ENCODE measurements around the gene GRID2.
"Not testable (repeated sequence)": the region's sequence is repeated elsewhere in the genome, so short reads cannot be mapped to it uniquely, and the experiment has no call there.

GRID2 gene

DNA sequence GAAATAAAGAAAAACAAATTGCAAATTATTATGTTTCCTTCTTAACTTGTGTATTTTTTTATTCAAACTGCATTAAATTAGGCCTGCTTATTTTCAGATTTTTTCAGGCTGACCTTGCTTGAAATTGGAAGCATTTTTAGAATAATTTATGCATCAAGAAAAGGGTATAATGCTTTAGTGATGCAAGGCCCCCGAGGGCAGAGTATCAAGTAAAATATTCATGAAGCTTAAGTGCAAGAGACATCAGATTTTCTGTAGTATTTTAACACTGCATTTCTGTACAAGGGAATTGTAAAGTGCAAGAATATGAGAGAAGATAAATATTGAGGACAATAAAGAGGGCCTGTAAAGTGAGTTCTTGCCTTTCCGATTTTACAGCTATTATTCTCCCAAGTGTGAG, 1039.0 kb downstream of the GRID2 start:
- no peak for ATAC-seq

DNA sequence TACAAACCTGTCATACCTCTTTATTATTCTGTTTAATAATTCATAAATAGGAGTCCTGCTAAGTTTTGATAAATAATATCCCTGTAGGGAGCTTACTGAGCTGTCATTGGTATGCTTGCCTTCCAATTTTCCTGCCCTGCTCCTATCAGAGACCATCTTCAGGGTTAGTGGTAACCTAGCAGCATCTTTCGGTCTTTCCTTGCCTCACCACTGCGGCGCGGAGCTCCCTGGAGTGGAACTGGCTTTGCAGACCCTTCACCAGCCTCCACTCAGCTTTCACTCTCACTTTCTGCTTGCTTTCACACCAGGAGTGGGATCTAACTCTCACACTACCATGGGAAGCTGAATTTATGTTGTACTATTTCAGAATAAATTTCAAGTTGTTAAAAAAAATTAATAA, 1043.1 kb downstream of the GRID2 start:
- no peak overlapping the region for H3K4me3 Mint-ChIP-seq
- ATAC-seq (no peak), DNase-seq (ENCODE audit: low spot score in 2 of 2) (no peak)
- no peaks in the 10 kb centered on the region for H3K36me3 Mint-ChIP-seq
- no peaks in the 10 kb centered on the region for H3K4me1 Mint-ChIP-seq
- H3K9me3 Mint-ChIP-seq = peaks cover 4% of the 10 kb centered on the region
- H3K27ac Mint-ChIP-seq = no peak overlapping the region

More for the DNA sequence above, 1039.0 kb downstream of the GRID2 start:
- Mint-ChIP-seq H3K9me3 (peaks cover 6% of the 10 kb centered on the region), H3K4me1 (no peaks in the 10 kb centered on the region), H3K4me3 (no peak overlapping the region), H3K36me3 (no peaks in the 10 kb centered on the region), H3K27ac (no peak overlapping the region)
- DNase-seq (ENCODE audit: low spot score in 2 of 2) = no peak

DNA sequence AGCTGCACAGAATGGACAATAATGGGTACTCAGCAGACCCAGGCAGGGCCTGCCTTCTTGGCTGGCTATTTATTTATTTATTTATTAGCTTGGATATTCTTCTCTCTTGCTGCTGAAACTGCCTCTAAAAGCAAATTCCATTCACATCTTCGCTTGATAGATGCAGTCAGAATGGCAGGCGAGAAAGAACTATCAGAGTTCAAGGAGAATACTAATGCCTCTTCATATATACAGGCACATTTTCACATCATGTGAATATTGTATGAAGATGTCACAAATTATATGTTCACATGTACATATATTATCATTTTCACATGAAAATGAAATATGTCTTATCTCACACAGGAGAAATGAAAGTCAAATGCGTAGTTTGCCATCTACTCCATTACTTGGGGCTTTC, 1045.1 kb downstream of the GRID2 start:
- no peak overlapping the region for H3K27ac Mint-ChIP-seq
- no peak for ATAC-seq

DNA sequence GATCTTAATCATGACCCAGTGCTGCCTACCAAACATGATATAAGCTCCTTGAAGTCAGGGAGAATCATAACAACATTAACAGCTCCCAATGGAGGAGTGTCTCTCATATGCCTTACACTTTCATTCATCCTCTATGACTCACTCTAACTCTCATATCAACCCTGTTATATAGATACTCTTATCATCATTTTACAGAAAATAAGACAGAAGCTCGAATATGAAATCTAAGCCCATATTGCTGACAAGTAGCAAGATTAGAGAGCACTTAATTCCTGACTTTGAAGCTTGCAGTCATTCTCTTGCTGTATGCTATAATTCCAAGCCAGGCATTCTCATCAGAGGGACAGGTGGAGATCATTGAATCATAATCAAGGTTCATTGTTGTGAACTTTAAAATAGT, 1048.1 kb downstream of the GRID2 start:
- no peak overlapping the region for H3K27ac Mint-ChIP-seq
- peaks cover 12% of the 10 kb centered on the region for H3K9me3 Mint-ChIP-seq

More for the DNA sequence above, 1045.1 kb downstream of the GRID2 start:
- no peak for DNase-seq (ENCODE audit: low spot score in 2 of 2)
- peaks cover 12% of the 10 kb centered on the region for H3K9me3 Mint-ChIP-seq
- no peaks in the 10 kb centered on the region for H3K4me1 Mint-ChIP-seq
- no peak overlapping the region for H3K4me3 Mint-ChIP-seq
- H3K36me3 Mint-ChIP-seq = no peaks in the 10 kb centered on the region

DNA sequence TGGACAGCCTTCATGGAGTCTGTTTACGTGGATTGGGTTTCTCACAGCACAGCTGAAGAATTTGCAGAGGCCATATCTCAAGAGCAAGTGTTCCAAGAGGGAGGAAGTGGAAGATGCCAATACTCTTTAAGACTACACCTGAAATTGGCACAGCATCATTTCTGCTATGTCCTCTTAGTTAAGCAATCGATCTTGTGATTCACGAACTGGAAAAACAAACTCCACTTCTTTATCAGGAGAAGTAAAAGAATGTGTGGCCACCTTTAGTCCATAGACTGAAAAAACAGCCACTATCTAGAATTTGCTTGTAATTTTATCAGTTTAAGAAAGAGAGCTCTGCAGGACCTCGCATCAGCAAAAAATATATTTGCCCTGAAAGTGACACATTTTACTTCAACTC, 1051.6 kb downstream of the GRID2 start:
- no peak overlapping the region for H3K4me3 Mint-ChIP-seq
- H3K27ac Mint-ChIP-seq = no peak overlapping the region
- H3K36me3 Mint-ChIP-seq = no peaks in the 10 kb centered on the region
- H3K4me1 Mint-ChIP-seq = no peaks in the 10 kb centered on the region
- ATAC-seq = no peak
- no peak for DNase-seq (ENCODE audit: low spot score in 2 of 2)
- peaks cover 15% of the 10 kb centered on the region for H3K9me3 Mint-ChIP-seq

More for the DNA sequence above, 1048.1 kb downstream of the GRID2 start:
- no peaks in the 10 kb centered on the region for H3K36me3 Mint-ChIP-seq
- ATAC-seq (no peak), DNase-seq (ENCODE audit: low spot score in 2 of 2) (no peak)
- H3K4me3 Mint-ChIP-seq = no peak overlapping the region
- no peaks in the 10 kb centered on the region for H3K4me1 Mint-ChIP-seq

DNA sequence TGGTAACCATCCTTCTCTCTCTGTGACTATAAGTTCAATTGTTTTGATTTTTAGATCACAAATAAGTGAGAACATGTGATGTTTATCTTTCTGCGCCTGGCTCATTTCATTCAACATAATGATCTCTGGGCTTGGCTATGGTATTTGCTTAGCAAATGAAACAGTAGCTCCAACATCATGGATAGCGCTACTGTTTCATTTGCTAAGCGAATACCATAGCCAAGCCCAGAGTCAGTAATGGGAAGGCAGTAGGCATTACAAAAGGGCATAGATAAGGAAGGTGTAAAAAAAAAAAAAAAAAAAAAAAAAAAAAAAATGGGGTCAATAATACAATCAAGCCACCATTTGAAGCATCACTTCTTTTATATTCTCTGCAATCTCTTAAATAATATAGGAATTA, 1055.8 kb downstream of the GRID2 start:
- Mint-ChIP-seq H3K36me3 (no peaks in the 10 kb centered on the region), H3K27ac (no peak overlapping the region), H3K4me3 (no peak overlapping the region), H3K4me1 (no peaks in the 10 kb centered on the region), H3K9me3 (peaks cover 3% of the 10 kb centered on the region)
- ATAC-seq (no peak), DNase-seq (ENCODE audit: low spot score in 2 of 2) (no peak)

DNA sequence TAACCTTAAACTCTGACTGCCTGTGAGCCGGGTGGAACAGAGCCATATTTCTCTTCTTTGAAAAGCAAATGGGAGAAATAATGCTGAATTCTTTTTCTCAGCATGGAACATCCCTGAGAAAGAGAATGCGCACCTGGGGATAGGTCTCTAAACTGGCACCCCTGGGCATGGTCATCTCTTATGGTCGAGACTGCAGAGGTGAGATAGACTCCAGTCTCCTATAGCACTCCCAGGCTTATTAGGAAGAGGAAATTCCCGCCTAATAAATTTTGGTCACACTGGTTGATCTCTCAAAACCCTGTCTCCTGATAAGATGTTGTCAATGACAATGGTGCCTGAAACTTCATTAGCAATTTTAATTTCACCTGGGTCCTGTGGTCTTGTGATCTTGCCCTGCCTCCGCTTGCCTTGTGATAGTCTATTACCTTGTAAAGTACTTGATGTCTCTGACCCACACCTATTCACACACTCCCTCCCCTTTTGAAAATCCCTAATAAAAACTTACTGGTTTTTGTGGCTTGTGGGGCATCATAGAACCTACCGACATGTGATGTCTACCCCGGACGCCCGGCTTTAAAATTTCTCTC, 1062.5 kb downstream of the GRID2 start:
- DNase-seq (ENCODE audit: low spot score in 2 of 2); ATAC-seq; H3K27ac Mint-ChIP-seq; H3K36me3 Mint-ChIP-seq; H3K4me3 Mint-ChIP-seq; H3K4me1 Mint-ChIP-seq: not testable (repeated sequence)
- peaks cover 12% of the 10 kb centered on the region for H3K9me3 Mint-ChIP-seq

DNA sequence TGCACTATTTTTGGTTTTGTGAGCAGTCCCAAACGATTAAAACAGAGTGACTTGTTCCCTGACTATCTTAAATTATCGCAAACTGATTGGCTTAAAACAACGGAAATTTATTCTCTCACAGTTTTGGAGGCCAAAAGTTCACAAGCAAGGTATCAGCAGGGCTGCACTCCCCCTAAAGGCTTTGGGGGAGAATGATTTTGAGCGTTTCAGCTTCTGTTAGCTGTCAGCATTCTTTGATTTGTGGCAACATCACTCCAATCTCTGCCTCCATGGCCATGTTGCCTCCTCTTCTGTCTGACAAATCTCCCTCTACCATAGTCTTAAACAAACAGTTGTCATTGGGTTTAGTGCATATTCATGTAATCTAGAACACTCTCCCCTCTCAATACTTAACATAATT, 1065.2 kb downstream of the GRID2 start:
- ATAC-seq (no peak), DNase-seq (ENCODE audit: low spot score in 2 of 2) (no peak)
- H3K4me1 Mint-ChIP-seq = no peaks in the 10 kb centered on the region
- H3K9me3 Mint-ChIP-seq = peaks cover 14% of the 10 kb centered on the region
- H3K27ac Mint-ChIP-seq = no peak overlapping the region
- no peaks in the 10 kb centered on the region for H3K36me3 Mint-ChIP-seq
- no peak overlapping the region for H3K4me3 Mint-ChIP-seq

DNA sequence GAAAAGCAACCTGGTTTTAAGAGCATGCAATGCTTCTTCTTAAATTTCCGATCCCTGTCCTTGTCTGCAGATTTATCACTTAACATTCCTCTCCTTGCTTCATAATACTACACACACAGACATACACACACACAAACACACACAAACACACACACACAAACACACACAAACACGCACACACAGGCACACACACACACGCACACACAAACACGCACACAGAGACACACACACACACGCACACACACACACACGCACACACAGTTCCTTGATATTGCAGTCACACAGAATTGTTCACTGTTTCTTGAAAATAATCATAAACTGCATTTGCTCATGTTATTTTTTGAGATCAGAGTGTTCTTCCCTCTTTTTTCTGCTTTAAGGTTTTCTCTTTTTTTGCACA, 1066.5 kb downstream of the GRID2 start:
- Mint-ChIP-seq H3K4me1 (no peaks in the 10 kb centered on the region), H3K4me3 (no peak overlapping the region), H3K36me3 (no peaks in the 10 kb centered on the region), H3K27ac (no peak overlapping the region), H3K9me3 (peaks cover 10% of the 10 kb centered on the region)
- ATAC-seq (no peak), DNase-seq (ENCODE audit: low spot score in 2 of 2) (no peak)

DNA sequence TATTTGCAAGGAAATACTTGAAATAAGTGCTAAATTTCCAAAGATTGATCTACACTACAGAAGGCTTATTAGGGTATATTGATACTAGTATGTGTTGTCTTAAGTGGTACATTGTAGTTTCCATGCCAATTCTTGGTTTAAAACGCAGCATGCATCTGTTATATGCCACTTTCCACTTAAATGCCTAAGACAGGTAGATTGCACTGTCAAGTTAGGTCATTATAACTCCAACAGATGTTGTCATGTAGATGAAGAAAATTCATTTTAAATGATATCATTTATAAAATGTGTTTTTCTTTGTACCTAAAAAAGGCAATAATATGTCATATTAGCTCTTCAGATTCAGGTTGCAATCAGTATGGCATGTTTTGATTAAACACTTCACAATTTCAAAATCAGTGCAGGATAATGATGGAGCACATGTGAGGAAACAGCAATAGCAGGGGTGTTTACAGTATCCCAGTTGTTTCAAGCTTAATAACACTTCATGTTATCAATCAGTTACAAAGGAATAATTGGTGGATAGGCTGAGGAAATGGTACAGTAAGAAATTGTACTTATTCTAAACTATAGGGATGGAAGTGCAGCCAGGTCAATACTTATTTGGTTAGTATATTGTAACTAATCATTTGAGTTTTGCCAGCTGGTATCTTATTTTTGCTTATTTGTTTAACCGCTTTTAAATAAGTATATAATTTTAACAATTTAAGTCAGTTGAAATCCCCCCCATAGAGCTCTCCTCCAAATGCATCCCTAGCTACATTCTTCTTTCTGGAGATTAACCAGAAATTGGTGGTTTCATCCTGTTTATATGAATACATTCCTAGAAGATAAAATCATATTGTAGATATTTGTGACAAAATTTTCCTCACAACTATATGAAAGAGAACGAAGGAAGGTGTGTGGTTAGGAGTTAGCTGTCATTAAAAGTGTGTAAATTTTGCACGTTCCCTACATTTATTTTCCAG, 1070.4 kb downstream of the GRID2 start:
- Mint-ChIP-seq H3K27ac (no peak overlapping the region), H3K36me3 (no peaks in the 10 kb centered on the region), H3K4me3 (no peak overlapping the region), H3K9me3 (peaks cover 13% of the 10 kb centered on the region), H3K4me1 (no peaks in the 10 kb centered on the region)
- ATAC-seq = no peak
- DNase-seq (ENCODE audit: low spot score in 2 of 2) = no peak

DNA sequence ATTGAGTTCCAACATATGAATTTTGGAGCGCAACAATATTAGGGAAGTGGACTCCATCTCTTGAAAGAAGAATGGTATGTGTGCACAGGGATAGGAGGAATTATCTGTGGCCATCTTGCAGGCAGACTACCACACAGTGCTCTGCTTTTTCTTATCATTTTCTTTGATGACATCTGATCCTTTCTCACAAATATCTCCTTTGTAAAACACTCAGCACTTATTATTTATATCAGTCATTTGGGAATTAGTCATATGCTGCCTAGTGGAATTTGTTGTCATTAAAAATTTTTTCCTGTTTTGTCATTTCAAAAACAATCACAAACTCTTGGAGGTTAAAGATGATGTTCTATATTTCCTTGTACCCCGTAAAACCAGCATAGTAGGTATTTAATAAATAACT, 1080.5 kb downstream of the GRID2 start:
- Mint-ChIP-seq H3K27ac (no peak overlapping the region), H3K4me1 (no peaks in the 10 kb centered on the region), H3K4me3 (no peak overlapping the region), H3K36me3 (no peaks in the 10 kb centered on the region), H3K9me3 (peaks cover 14% of the 10 kb centered on the region)
- DNase-seq (ENCODE audit: low spot score in 2 of 2) = no peak
- no peak for ATAC-seq

DNA sequence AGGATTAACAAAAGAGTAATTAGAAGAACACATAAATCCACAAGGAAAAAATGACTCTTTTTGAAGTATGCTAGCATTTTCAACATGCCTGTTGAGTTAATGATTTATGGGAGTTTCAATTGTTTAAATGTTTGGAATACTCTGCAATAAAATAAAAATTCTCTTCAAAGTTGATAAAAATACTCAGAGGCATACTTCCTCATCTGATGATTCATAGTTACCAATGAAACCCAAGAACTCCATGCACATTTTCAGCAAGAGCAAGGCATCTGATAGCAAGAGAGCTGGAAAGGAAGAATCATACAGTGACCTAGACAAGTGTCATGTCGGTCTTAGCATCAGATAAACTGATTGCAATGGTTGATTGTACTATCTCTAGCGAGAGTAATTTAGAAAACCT, 1081.1 kb downstream of the GRID2 start:
- ATAC-seq (no peak), DNase-seq (ENCODE audit: low spot score in 2 of 2) (no peak)
- H3K36me3 Mint-ChIP-seq = no peaks in the 10 kb centered on the region
- peaks cover 14% of the 10 kb centered on the region for H3K9me3 Mint-ChIP-seq
- H3K4me3 Mint-ChIP-seq = no peak overlapping the region
- no peak overlapping the region for H3K27ac Mint-ChIP-seq
- no peaks in the 10 kb centered on the region for H3K4me1 Mint-ChIP-seq

DNA sequence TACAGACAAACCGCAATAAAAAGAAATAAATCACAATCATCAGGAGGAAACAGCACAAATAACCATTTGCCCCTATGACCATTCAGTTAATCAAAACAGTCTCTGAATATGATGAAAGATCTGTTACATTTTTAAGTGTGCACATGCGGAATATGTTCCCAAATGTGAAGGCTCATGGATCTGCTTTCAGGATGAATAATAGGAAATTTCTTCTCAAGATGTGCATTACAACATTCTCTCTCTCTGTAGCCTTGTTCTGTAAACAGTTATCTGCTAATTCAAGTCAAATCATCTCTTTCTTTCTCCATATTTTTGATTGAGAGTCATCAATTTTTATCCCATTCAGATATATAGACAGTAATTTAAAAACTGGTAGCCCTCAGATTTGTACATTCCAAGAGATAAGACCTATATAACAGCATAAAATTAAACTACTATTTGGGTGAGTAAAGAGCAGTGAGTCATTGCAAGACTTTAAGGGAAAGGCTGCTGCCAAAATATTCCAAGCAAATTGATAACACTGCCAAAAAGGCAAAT, 1090.8 kb downstream of the GRID2 start:
- no peak overlapping the region for H3K27ac Mint-ChIP-seq
- DNase-seq (ENCODE audit: low spot score in 2 of 2) = no peak
- no peaks in the 10 kb centered on the region for H3K36me3 Mint-ChIP-seq
- ATAC-seq = no peak
- peaks cover 9% of the 10 kb centered on the region for H3K9me3 Mint-ChIP-seq
- no peaks in the 10 kb centered on the region for H3K4me1 Mint-ChIP-seq
- no peak overlapping the region for H3K4me3 Mint-ChIP-seq

DNA sequence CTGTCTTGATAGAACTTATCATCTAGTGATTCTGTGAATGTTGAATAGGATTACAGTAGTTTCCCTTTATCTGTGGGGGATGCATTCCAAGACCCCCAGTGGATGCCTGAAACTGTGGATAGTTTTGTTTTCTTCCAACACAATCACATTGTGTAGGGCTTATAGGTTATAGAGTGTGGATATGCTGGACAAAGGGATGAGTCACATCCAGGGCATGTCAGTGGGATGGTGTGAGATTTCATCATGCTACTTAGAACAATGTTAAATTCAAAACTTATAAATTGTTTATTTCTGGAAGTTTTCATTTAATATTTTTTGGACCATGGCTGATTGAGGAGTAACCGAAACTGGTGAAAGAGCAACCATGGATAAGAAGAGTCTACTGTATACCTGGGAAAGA, 1092.5 kb downstream of the GRID2 start:
- no peak overlapping the region for H3K4me3 Mint-ChIP-seq
- ATAC-seq (no peak), DNase-seq (ENCODE audit: low spot score in 2 of 2) (no peak)
- no peak overlapping the region for H3K27ac Mint-ChIP-seq
- H3K9me3 Mint-ChIP-seq = peaks cover 9% of the 10 kb centered on the region
- no peaks in the 10 kb centered on the region for H3K36me3 Mint-ChIP-seq
- no peaks in the 10 kb centered on the region for H3K4me1 Mint-ChIP-seq

DNA sequence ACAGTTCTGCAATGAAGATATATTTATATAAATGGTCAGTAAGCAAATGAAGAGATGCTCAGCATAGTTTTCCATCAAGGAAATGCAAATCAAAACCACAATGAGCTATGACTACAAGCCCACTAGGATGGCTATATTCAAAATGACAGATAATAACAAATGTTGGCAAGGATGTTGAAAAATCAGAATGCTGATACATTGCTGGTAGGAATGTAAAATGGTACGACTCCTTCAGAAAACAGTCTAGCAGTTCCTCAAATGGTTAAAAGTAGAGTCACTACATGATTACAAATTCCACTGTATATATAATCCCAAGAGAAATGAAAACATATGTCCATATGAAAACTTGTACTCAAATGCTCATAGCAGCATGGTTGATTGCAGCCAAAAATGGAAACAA, 1099.8 kb downstream of the GRID2 start:
- H3K4me3 Mint-ChIP-seq = no peak overlapping the region
- DNase-seq (ENCODE audit: low spot score in 2 of 2) (no peak), ATAC-seq (no peak)
- no peaks in the 10 kb centered on the region for H3K4me1 Mint-ChIP-seq
- H3K9me3 Mint-ChIP-seq = peaks cover 17% of the 10 kb centered on the region
- H3K27ac Mint-ChIP-seq = no peak overlapping the region
- no peaks in the 10 kb centered on the region for H3K36me3 Mint-ChIP-seq
